ENCODE data around the gene NTPCR.
A peak's percentile ranks its signal among the peaks of the same experiment; 100 is the strongest.

Gene NTPCR

GRCh38 chr1:232952514-232953499 is 2.4 kb downstream of the NTPCR start:
- H3K27ac ChIP-seq = no peak overlapping the region
- TF ChIP-seq ZFX (IDR thresholded peaks at IDR 0.05) = no peak
- peak; percentile 87 for TF ChIP-seq CTCF (conservative IDR thresholded peaks at IDR 0.05)

GRCh38 chr1:232954594-232955365 is 4.4 kb downstream of the NTPCR start:
- TF ChIP-seq CTCF (conservative IDR thresholded peaks at IDR 0.05) = no peak
- TF ChIP-seq ZFX (IDR thresholded peaks at IDR 0.05) = no peak
- no peak overlapping the region for H3K27ac ChIP-seq

GRCh38 chr1:232956081-232956480 is 5.7 kb downstream of the NTPCR start:
- no peak overlapping the region for H3K27ac ChIP-seq
- TF ChIP-seq ZFX (IDR thresholded peaks at IDR 0.05) (no peak), CTCF (conservative IDR thresholded peaks at IDR 0.05) (no peak)

- TF ChIP-seq ZFX (IDR thresholded peaks at IDR 0.05) (no peak), CTCF (conservative IDR thresholded peaks at IDR 0.05) (no peak)
- no peak overlapping the region for H3K27ac ChIP-seq
Observed at GRCh38 chr1:232958067-232958466, 7.7 kb downstream of the NTPCR start.

GRCh38 chr1:232962761-232963745 is 12.6 kb downstream of the NTPCR start:
- TF ChIP-seq ZFX (IDR thresholded peaks at IDR 0.05) (no peak), CTCF (conservative IDR thresholded peaks at IDR 0.05) (no peak)
- no peak overlapping the region for H3K27ac ChIP-seq

- no peak for TF ChIP-seq CTCF (conservative IDR thresholded peaks at IDR 0.05)
- TF ChIP-seq ZFX (IDR thresholded peaks at IDR 0.05) = no peak
Observed at GRCh38 chr1:232964601-232965000, 14.2 kb downstream of the NTPCR start.

More at GRCh38 chr1:232964601-232965000, 14.2 kb downstream of the NTPCR start:
- no peak overlapping the region for H3K27ac ChIP-seq

Data from C4-2B (cell line).